Right lobe of liver (tissue), 6 donors: ENCODE results near the gene CLDN19. TPM values are rescaled to one million over a fixed set of nuclear protein-coding genes. Genes with fewer than 3 reads are reported as not detected.

ENCODE experiments used
- ATAC-seq, 4 donors: fragments of 200-7000 bp; cut with Tn5 transposase; one replicate each; pipeline ENCODE4 v1.9.1; 2020; ENCODE audit warnings: mild to moderate bottlenecking in 4 of 4, moderate library complexity in 4 of 4
- DNase-seq, 3 donors: peaks; one replicate each; pipeline ENCODE4 v3.0.0-alpha.2; 2020
- H3K27ac ChIP-seq, 3 donors: fragments of 200-600 bp; one replicate each; pipeline ENCODE4 v1.8.0; 2022
- H3K27me3 ChIP-seq, 2 donors: fragments of 200-600 bp; one replicate each; pipeline ENCODE4 v1.8.0; 2022
- H3K36me3 ChIP-seq, 4 donors: fragments of 200-600 bp; sonication (generic) in 1 of 4; one replicate each; pipeline versions ENCODE4 v1.5.1 to v1.8.0; 2017 to 2022; ENCODE audit warnings: control low read depth in 1 of 4
- H3K4me1 ChIP-seq, 4 donors: fragments of 200-600 bp; sonication (generic) in 1 of 4; one replicate each; pipeline versions ENCODE4 v1.5.1 to v1.8.0; 2017 to 2022; ENCODE audit warnings: control low read depth in 1 of 4
- H3K4me3 ChIP-seq, 3 donors: fragments of 200-600 bp; one replicate each; pipeline ENCODE4 v1.8.0; 2022
- H3K9me3 ChIP-seq, 4 donors: fragments of 200-600 bp; sonication (generic) in 1 of 4; one replicate each; pipeline versions ENCODE4 v1.5.1 to v1.8.0; 2017 to 2022; ENCODE audit warnings: control low read depth in 1 of 4
- POLR2A ChIP-seq: fragments of 450-650 bp; IDR thresholded peaks from one replicate; pipeline ENCODE4 v1.6.1; 2017; ENCODE audit warnings: antibody characterized with exemption, mild to moderate bottlenecking
- WGBS: methylation state at CpG from one replicate; pipeline ENCODE4 v1.1.6; 2018; ENCODE audit warnings: low coverage, low lambda C conversion rate; ENCODE audit not compliant: insufficient coverage; ENCODE audit errors: missing lambda C conversion rate; 5-methylcytosine and 5-hydroxymethylcytosine counted together
- intact Hi-C, 2 donors: fragments of 100-400 bp; cut with DNase I; formaldehyde crosslinking; loops; one replicate each; pipeline versions ENCODE4 v1.11.2 to v1.14.1; 2022
- total RNA-seq, 6 experiments: library from RNA; depleted of rRNA in 2 of 6; stranded (reverse); fragments of >200 nt in 2 of 6; fragmentation: NEBNext Ultra II Directional in 3 of 6; extraction: Animal tissue kit (Norgen Biotek cat#: 25700) in 3 of 6; gene quantifications; one replicate each; pipeline versions ENCODE4 v1.1.0 to v1.2.4, GENCODE V29; 2016 to 2023
- TF ChIP-seq, protein P1 (sequence below), 4 donors: fragments of 200-600 bp in 3 of 4; fragments of 450-650 bp in 1 of 4; IDR thresholded peaks; one replicate each; pipeline versions ENCODE4 v1.5.1 to v1.8.0; 2016 to 2022; ENCODE audit warnings: antibody characterized with exemption in 4 of 4, mild to moderate bottlenecking in 2 of 4
- donor health status: DM: no; HTN: yes; CAD: no.
- donor health status: DM: no; HTN: no; CAD: no.
- donor health status: DM: no; HTN: no; CAD: no.
- donor health status: DM: no; HTN: yes; CAD: no.
- donor health status: DM: no; HTN: yes; CAD: no.

CLDN19 gene
- total RNA-seq, 6 experiments from 2014 or later, result 1.0 TPM; not detected in 5

- TF ChIP-seq POLR2A, result no peak
- TF ChIP-seq, protein P1, sequence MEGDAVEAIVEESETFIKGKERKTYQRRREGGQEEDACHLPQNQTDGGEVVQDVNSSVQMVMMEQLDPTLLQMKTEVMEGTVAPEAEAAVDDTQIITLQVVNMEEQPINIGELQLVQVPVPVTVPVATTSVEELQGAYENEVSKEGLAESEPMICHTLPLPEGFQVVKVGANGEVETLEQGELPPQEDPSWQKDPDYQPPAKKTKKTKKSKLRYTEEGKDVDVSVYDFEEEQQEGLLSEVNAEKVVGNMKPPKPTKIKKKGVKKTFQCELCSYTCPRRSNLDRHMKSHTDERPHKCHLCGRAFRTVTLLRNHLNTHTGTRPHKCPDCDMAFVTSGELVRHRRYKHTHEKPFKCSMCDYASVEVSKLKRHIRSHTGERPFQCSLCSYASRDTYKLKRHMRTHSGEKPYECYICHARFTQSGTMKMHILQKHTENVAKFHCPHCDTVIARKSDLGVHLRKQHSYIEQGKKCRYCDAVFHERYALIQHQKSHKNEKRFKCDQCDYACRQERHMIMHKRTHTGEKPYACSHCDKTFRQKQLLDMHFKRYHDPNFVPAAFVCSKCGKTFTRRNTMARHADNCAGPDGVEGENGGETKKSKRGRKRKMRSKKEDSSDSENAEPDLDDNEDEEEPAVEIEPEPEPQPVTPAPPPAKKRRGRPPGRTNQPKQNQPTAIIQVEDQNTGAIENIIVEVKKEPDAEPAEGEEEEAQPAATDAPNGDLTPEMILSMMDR (IDR thresholded peaks at IDR 0.05), result no peak
- Histone ChIP-seq H3K36me3 (peaks cover 0 to 38% (median 12%) of the 10 kb centered on the region in 4 donors), H3K27ac (no peak overlapping the region), H3K4me1 (peaks cover 0 to 11% (median 7%) of the 10 kb centered on the region in 4 donors), H3K27me3 (no peaks in the 10 kb centered on the region), H3K4me3 (no peak overlapping the region), H3K9me3 (no peaks in the 10 kb centered on the region)
- no peak for DNase-seq
- WGBS, result 98% methylated on average over 4 of the region's 4 CpGs
- no peak for ATAC-seq
- intact Hi-C loops, result no loop called here
Observed at GRCh38 chr1:42761567-42761966, 21.5 kb upstream of the CLDN19 start.

DNA sequence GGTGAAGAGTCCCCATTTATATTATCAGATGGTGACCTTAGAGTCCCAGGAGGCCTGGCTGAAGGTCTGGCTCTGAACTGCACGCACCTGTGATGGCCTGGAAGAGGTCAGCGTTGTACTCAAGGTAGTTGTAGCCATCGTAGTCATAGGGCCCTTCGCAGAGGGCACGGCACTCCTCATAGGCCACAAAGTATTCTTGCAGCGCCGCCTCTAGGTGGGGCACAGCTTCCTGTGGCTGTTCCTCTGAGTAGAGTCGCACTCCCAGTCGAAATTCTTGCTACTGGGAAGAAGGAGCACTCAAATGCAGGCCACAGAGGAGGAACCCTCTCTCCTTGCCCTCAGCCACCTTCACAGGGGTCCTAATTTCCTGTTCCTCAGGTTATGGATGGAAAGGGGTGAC is 19.1 kb upstream of the CLDN19 start:
- H3K9me3 ChIP-seq, result no peaks in the 10 kb centered on the region
- TF ChIP-seq, protein P1 (IDR thresholded peaks at IDR 0.05), result no peak
- no peak for TF ChIP-seq POLR2A
- 67% methylated on average over 6 of the region's 9 CpGs for WGBS
- no peak for DNase-seq
- no peaks in the 10 kb centered on the region for H3K27me3 ChIP-seq
- H3K4me3 ChIP-seq, result no peak overlapping the region
- H3K4me1 ChIP-seq, result no peaks in the 10 kb centered on the region
- peaks cover 0 to 63% (median 23%) of the 10 kb centered on the region in 4 donors for H3K36me3 ChIP-seq
- H3K27ac ChIP-seq, result no peak overlapping the region
- ATAC-seq, result no peak
- intact Hi-C loops, result loop anchor here (5.0 to 10.0 kb wide), 2 partner anchors 182 to 614 kb away; no protein-coding TSS in a partner anchor

DNA sequence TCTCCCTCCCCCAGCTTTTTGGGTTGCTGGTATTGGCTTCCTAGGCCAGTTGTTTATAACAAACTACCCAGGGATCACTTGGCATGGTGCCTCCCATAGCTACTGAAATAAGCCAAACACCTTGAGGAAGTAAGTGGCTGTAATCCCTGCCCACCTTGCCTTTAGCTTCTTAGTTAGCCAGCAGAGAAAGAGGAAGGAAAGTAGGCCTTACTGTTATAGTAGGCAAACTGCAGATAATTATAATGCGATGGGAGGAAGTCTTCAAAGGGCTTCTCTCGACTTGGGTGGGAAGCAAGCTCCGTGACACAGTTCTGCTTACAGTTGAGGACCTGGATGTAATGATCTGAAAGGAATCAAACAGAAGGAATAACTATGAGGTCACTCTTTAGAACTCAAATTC is 18.6 kb upstream of the CLDN19 start:
- Histone ChIP-seq H3K4me3 (no peak overlapping the region), H3K27me3 (no peaks in the 10 kb centered on the region), H3K27ac (no peak overlapping the region), H3K4me1 (no peaks in the 10 kb centered on the region), H3K9me3 (no peaks in the 10 kb centered on the region), H3K36me3 (peaks cover 0 to 67% (median 26%) of the 10 kb centered on the region in 4 donors)
- no peak for TF ChIP-seq POLR2A
- TF ChIP-seq, protein P1 (IDR thresholded peaks at IDR 0.05), result no peak
- intact Hi-C loops, result loop anchor here (5.0 to 10.0 kb wide), 2 partner anchors 181 to 614 kb away; no protein-coding TSS in a partner anchor
- ATAC-seq (no peak), DNase-seq (no peak)
- WGBS, result 29% methylated on average over 3 of the region's 3 CpGs

- DNase-seq, result no peak
- Histone ChIP-seq H3K9me3 (no peaks in the 10 kb centered on the region), H3K4me3 (no peak overlapping the region), H3K27me3 (no peaks in the 10 kb centered on the region), H3K27ac (no peak overlapping the region), H3K36me3 (peaks cover 0 to 72% (median 26%) of the 10 kb centered on the region in 4 donors), H3K4me1 (no peaks in the 10 kb centered on the region)
- intact Hi-C loops, result loop anchor here (5.0 to 10.0 kb wide), 2 partner anchors 181 to 613 kb away; no protein-coding TSS in a partner anchor
- TF ChIP-seq, protein P1 (IDR thresholded peaks at IDR 0.05), result no peak
- TF ChIP-seq POLR2A, result no peak
- ATAC-seq, result no peak
Observed at GRCh38 chr1:42757892-42758275, 17.8 kb upstream of the CLDN19 start.
